Measurements from ENCODE around the gene PPM1H. TPM values are rescaled to one million over a fixed set of nuclear protein-coding genes. Genes with fewer than 3 reads are reported as not detected.

Gene PPM1H
- total and polyA plus RNA-seq, 2 of the 8 experiments (the other 6 are each of a cell fraction or from before 2014, with no cell fraction given), result 16.4 to 36.1 TPM

DNA sequence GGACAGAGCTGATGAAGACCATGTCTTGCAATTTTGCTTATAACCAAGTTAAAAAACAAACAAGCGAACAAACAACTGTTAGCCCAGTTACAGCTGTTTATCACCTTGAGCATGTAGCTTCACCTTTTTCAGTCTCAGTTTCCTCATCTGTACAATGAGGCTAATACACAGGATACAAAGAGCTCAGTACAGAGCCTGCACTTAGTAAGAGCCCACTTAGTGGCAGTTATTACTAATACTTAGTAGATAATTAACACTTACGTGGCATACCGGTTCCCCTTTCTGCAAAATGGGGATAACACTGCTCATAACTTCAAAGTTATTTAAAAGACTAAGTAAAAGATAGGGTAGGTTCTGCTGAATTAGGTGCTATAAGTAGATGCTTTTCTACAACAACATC, 240.3 kb downstream of the PPM1H start:
- no peaks in the 10 kb centered on the region for H3K9me3 ChIP-seq (ENCODE audit: insufficient read depth in 2 of 2, low read depth in 1 of 2, low read length in 1 of 2)
- H2AFZ ChIP-seq (ENCODE audit: low read length), result no peak overlapping the region
- no peak overlapping the region for H3K18ac ChIP-seq (ENCODE audit: extremely low read depth, low read length)
- H3K9ac ChIP-seq (replicated peaks in 1 of 4; ENCODE audit: extremely low read depth in 1 of 4, low read depth in 3 of 4, low read length in 3 of 4), result no peak overlapping the region
- CTCF ChIA-PET (ENCODE audit: partially characterized antibody), result interaction anchor here (0.6 to 1.8 kb wide), 6 partner anchors 11 to 591 kb away, joined by 3 to 5 read pairs (median 4); no protein-coding TSS in a partner anchor
- H4K20me1 ChIP-seq (replicated peaks in 1 of 2; ENCODE audit: control insufficient read depth in 1 of 2, insufficient read depth in 2 of 2, low read length in 2 of 2), result no peaks in the 10 kb centered on the region
- FAIRE-seq, result no peak
- 90% methylated on average over 3 of the region's 3 CpGs; no CpG with 5 or more reads in 1 of the 2 experiments for WGBS, 2 experiments (ENCODE audit: extremely low coverage in 1 of 2, insufficient coverage in 1 of 2, insufficient read length in 1 of 2, insufficient replicate concordance in 2 of 2, low coverage in 1 of 2, low lambda C conversion rate in 2 of 2, missing lambda C conversion rate in 1 of 2)
- POLR2A ChIA-PET (ENCODE audit: partially characterized antibody), result interaction anchor here (1.0 to 1.8 kb wide), 3 partner anchors 8 to 15 kb away, joined by 3 to 9 read pairs (median 3); no protein-coding TSS in a partner anchor
- 0 out of 7 replicates have a peak, but pooled peaks cover 0 to 2% (median 0%) of the 10 kb centered on the region in 4 experiments for H3K4me1 ChIP-seq (replicated peaks in 1 of 4; ENCODE audit: control insufficient read depth in 3 of 4, insufficient read depth in 4 of 4, low read length in 3 of 4)
- no peak overlapping the region for H3K27ac ChIP-seq (ENCODE audit: low read depth, low read length)
- H3K23ac ChIP-seq (ENCODE audit: insufficient read length), result no peak overlapping the region
- H3K14ac ChIP-seq (ENCODE audit: insufficient read length), result no peak overlapping the region
- no peak overlapping the region for H2BK120ac ChIP-seq (replicated peaks; ENCODE audit: low read depth, low read length)
- no peak overlapping the region for H3K4me3 ChIP-seq (ENCODE audit: extremely low read depth in 1 of 4, insufficient read depth in 2 of 4, low read depth in 3 of 4, low read length in 4 of 4)
- H3K27me3 ChIP-seq (replicated peaks in 1 of 4; ENCODE audit: control insufficient read depth in 3 of 4, extremely low read depth in 1 of 4, insufficient read depth in 3 of 4, low read length in 3 of 4), result no peaks in the 10 kb centered on the region
- no peaks in the 10 kb centered on the region for H3K79me1 ChIP-seq (ENCODE audit: low read depth, low read length)
- H2BK12ac ChIP-seq (ENCODE audit: low read depth, low read length), result no peak overlapping the region
- H4K8ac ChIP-seq (ENCODE audit: extremely low read depth, insufficient read depth, low read length), result no peak overlapping the region
- H2AK5ac ChIP-seq (ENCODE audit: low read depth, low read length), result no peak overlapping the region
- peaks cover 0 to 8% (median 0%) of the 10 kb centered on the region in 4 experiments; a peak in 3 of 8 replicates for H3K36me3 ChIP-seq (ENCODE audit: control insufficient read depth in 2 of 4, insufficient read depth in 4 of 4, low read length in 3 of 4)
- no peak overlapping the region for H2BK5ac ChIP-seq (ENCODE audit: low read depth, low read length)
- no peak for DNase-seq (ENCODE audit: low read depth in 1 of 2, low spot score in 2 of 2)
- H3K4me2 ChIP-seq (ENCODE audit: insufficient read depth in 1 of 2, low read depth in 2 of 2, low read length in 2 of 2), result no peak overlapping the region
- no peak overlapping the region for H3K4ac ChIP-seq (replicated peaks; ENCODE audit: insufficient read length, low read depth, low read length)
- H2BK15ac ChIP-seq (ENCODE audit: low read length), result no peak overlapping the region
- no peaks in the 10 kb centered on the region for H3K23me2 ChIP-seq (ENCODE audit: low read depth, low read length)
- no peak overlapping the region for H4K5ac ChIP-seq (ENCODE audit: insufficient read length, low read depth, low read length)
- no peak overlapping the region for H4K91ac ChIP-seq (replicated peaks; ENCODE audit: insufficient read length, low read length)
- H3K56ac ChIP-seq (replicated peaks; ENCODE audit: insufficient read length, low read depth, low read length), result no peak overlapping the region
- no peak overlapping the region for H2BK20ac ChIP-seq (ENCODE audit: low read length)
- no peaks in the 10 kb centered on the region for H3K79me2 ChIP-seq (ENCODE audit: control insufficient read depth in 1 of 2, insufficient read depth in 2 of 2, low read length in 2 of 2)
- TF ChIP-seq ASH2L (IDR thresholded peaks at IDR 0.05; ENCODE audit: low read length) (no peak), KDM5A (IDR thresholded peaks at IDR 0.05; ENCODE audit: low read length) (no peak), POU5F1 (IDR thresholded peaks at IDR 0.05; ENCODE audit: low read depth, low read length) (no peak), CBX8 (IDR thresholded peaks at IDR 0.05; ENCODE audit: borderline replicate concordance, low read depth, low read length) (no peak), SIN3A (conservative IDR thresholded peaks at IDR 0.05 in 1 of 2, IDR thresholded peaks at IDR 0.05 in 1 of 2; ENCODE audit: low read depth in 1 of 2, low read length in 2 of 2) (no peak), TAF7 (optimal IDR thresholded peaks at IDR 0.05; ENCODE audit: borderline replicate concordance, low read depth, low read length) (no peak), EZH2 (IDR thresholded peaks at IDR 0.05; ENCODE audit: low read depth, low read length, severe bottlenecking) (no peak), CREB1 (IDR thresholded peaks at IDR 0.05) (no peak), SP4 (IDR thresholded peaks at IDR 0.05; ENCODE audit: low read length) (no peak), JUND (IDR thresholded peaks at IDR 0.05; ENCODE audit: low read length) (no peak), NRF1 (IDR thresholded peaks at IDR 0.05; ENCODE audit: low read depth, low read length) (no peak), SIRT6 (IDR thresholded peaks at IDR 0.05; ENCODE audit: low read length) (no peak), HDAC6 (IDR thresholded peaks at IDR 0.05; ENCODE audit: low read depth, low read length) (no peak), RXRA (IDR thresholded peaks at IDR 0.05; ENCODE audit: insufficient read depth, low read depth, low read length) (no peak), POLR2AphosphoS5 (IDR thresholded peaks at IDR 0.05; ENCODE audit: low read depth, low read length) (no peak), BCL11A (IDR thresholded peaks at IDR 0.05; ENCODE audit: low read depth in 2 of 2, low read length in 2 of 2) (no peak)
